ENCODE data around the gene PLLP.

Gene PLLP

GRCh38 chr16:57209780-57210179 lies 74.7 kb downstream of the PLLP start:
- no peak for DNase-seq

- DNase-seq: no peak
These were observed 75.5 kb downstream of the PLLP start for GRCh38 chr16:57208926-57209325.

All from NCI-H446 (cell line).